Hepatocyte (in vitro differentiated cells): Measurements from ENCODE around the gene CCDC63. TPM values are rescaled to one million over a fixed set of nuclear protein-coding genes. Genes with fewer than 3 reads are reported as not detected.

Experiments used
- DNase-seq: peaks from one replicate; pipeline ENCODE4 v3.0.0-alpha.2; 2016; ENCODE audit warnings: low spot score
- H2AFZ ChIP-seq: fragments of 200-600 bp; sonication (generic); 2 replicates; pipeline ENCODE4 v1.6.0; 2016; ENCODE audit warnings: antibody characterized with exemption, mild to moderate bottlenecking
- H3K27ac ChIP-seq: fragments of 200-600 bp; sonication (generic); 2 replicates; pipeline ENCODE4 v1.5.1; 2016; ENCODE audit warnings: mild to moderate bottlenecking
- H3K27me3 ChIP-seq: fragments of 200-600 bp; sonication (generic); 2 replicates; pipeline ENCODE4 v1.6.1; 2016
- H3K36me3 ChIP-seq: fragments of 200-600 bp; sonication (generic); replicated peaks from 2 replicates; pipeline ENCODE4 v1.5.1; 2016; ENCODE audit warnings: low read depth; ENCODE audit not compliant: insufficient read depth
- H3K4me1 ChIP-seq: fragments of 200-600 bp; sonication (generic); 2 replicates; pipeline ENCODE4 v1.5.1; 2016; ENCODE audit warnings: mild to moderate bottlenecking, moderate library complexity; ENCODE audit not compliant: insufficient read depth
- H3K4me2 ChIP-seq: fragments of 200-600 bp; sonication (generic); 2 replicates; pipeline ENCODE4 v1.6.0; 2016
- H3K4me3 ChIP-seq: fragments of 200-600 bp; sonication (generic); 2 replicates; pipeline ENCODE4 v1.5.1; 2016; ENCODE audit warnings: mild to moderate bottlenecking
- H3K79me2 ChIP-seq: fragments of 200-600 bp; sonication (generic); 2 replicates; pipeline ENCODE4 v1.6.0; 2017; ENCODE audit warnings: mild to moderate bottlenecking
- H3K9me2 ChIP-seq: fragments of 200-600 bp; sonication (generic); replicated peaks from 2 replicates; pipeline ENCODE4 v1.6.0; 2017; ENCODE audit warnings: mild to moderate bottlenecking; ENCODE audit not compliant: insufficient read depth
- H3K9me3 ChIP-seq: fragments of 200-600 bp; sonication (generic); 2 replicates; pipeline ENCODE4 v1.5.1; 2016; ENCODE audit warnings: low read depth, mild to moderate bottlenecking
- H4K20me1 ChIP-seq: fragments of 200-600 bp; sonication (generic); 2 replicates; pipeline ENCODE4 v1.6.0; 2016; ENCODE audit warnings: mild to moderate bottlenecking; ENCODE audit not compliant: insufficient read depth, poor library complexity, severe bottlenecking
- EZH2 ChIP-seq: fragments of 200-600 bp; sonication (generic); IDR thresholded peaks from 2 replicates; pipeline ENCODE4 v1.6.1; 2016; ENCODE audit warnings: antibody characterized with exemption, mild to moderate bottlenecking, borderline replicate concordance
- EZH2phosphoT487 ChIP-seq: fragments of 200-600 bp; sonication (generic); IDR thresholded peaks from one replicate; pipeline ENCODE4 v1.6.1; 2018; ENCODE audit warnings: antibody characterized with exemption, mild to moderate bottlenecking, low read depth, moderate library complexity; ENCODE audit not compliant: unreplicated experiment, severe bottlenecking
- WGBS: methylation state at CpG from one replicate; pipeline ENCODE4 v1.1.6; 2016; ENCODE audit warnings: low lambda C conversion rate; ENCODE audit errors: missing lambda C conversion rate; 5-methylcytosine and 5-hydroxymethylcytosine counted together
- polyA plus RNA-seq: library from polyadenylated mRNA; unstranded; fragments of >200 nt; fragmentation: Nextera tagmentation; extraction: Ambion mirVana; gene quantifications from 2 replicates; pipeline ENCODE4 v1.2.1, GENCODE V29; 2016
- total RNA-seq: library from RNA; depleted of rRNA; stranded (reverse); fragments of >200 nt; gene quantifications from 2 replicates; pipeline ENCODE4 v1.2.3, GENCODE V29; 2014
- TF ChIP-seq, protein P1 (sequence below): fragments of 200-600 bp; sonication (generic); IDR thresholded peaks from 2 replicates; pipeline ENCODE4 v1.5.1; 2016; ENCODE audit warnings: antibody characterized with exemption, mild to moderate bottlenecking; ENCODE audit not compliant: poor library complexity

CCDC63 gene
- total and polyA plus RNA-seq, 2 experiments from 2014 or later, result not detected

DNA sequence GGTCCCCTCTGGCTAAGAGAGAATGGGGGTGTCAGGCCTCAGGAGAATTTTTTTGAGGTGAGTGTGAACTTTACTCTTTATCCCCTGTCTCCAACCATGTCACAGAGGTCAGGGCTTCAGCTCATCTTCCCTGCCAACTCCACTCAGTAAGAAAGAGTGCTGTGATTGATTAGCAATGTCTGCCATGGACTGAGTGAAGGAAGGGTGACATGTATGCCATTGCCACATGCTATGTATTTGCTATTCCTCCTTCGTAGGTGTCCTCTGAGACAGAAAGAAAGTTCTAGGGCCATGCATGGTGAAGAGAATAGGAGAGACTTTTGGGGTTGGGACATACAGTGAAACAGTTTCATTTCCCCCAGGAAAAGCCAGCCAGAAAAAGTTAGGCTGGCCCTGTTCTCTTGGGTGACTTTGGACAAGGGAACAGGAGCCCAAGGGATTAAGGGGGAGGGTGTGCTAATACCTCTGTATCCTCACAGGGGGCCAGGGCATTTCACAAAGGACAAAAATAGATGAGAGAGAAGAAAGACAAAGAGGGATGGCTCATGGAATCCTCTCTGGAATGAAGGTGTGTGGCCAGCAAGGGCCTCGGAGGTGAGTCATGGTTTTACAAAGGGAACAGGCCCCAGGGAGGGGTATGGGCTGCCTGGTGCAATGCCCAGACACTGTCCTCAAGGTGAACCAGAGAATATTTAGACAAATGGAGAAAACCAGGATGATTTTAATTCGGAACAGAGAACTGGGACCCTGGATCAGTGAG, 87.5 kb downstream of the CCDC63 start:
- no peaks in the 10 kb centered on the region for H4K20me1 ChIP-seq
- H3K27ac ChIP-seq, result no peak overlapping the region
- H3K4me1 ChIP-seq, result peaks cover 3% of the 10 kb centered on the region
- peak; percentile 34 for DNase-seq
- 62% methylated on average over 3 of the region's 3 CpGs for WGBS
- no peak overlapping the region for H2AFZ ChIP-seq
- H3K9me2 ChIP-seq, result no peaks in the 10 kb centered on the region
- H3K4me2 ChIP-seq, result no peak overlapping the region
- no peaks in the 10 kb centered on the region for H3K79me2 ChIP-seq
- peaks cover 7% of the 10 kb centered on the region for H3K27me3 ChIP-seq
- no peaks in the 10 kb centered on the region for H3K36me3 ChIP-seq
- no peaks in the 10 kb centered on the region for H3K9me3 ChIP-seq
- TF ChIP-seq EZH2phosphoT487, result no peak
- TF ChIP-seq, protein P1, sequence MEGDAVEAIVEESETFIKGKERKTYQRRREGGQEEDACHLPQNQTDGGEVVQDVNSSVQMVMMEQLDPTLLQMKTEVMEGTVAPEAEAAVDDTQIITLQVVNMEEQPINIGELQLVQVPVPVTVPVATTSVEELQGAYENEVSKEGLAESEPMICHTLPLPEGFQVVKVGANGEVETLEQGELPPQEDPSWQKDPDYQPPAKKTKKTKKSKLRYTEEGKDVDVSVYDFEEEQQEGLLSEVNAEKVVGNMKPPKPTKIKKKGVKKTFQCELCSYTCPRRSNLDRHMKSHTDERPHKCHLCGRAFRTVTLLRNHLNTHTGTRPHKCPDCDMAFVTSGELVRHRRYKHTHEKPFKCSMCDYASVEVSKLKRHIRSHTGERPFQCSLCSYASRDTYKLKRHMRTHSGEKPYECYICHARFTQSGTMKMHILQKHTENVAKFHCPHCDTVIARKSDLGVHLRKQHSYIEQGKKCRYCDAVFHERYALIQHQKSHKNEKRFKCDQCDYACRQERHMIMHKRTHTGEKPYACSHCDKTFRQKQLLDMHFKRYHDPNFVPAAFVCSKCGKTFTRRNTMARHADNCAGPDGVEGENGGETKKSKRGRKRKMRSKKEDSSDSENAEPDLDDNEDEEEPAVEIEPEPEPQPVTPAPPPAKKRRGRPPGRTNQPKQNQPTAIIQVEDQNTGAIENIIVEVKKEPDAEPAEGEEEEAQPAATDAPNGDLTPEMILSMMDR, result no peak
- no peak for TF ChIP-seq EZH2
- no peak overlapping the region for H3K4me3 ChIP-seq

DNA sequence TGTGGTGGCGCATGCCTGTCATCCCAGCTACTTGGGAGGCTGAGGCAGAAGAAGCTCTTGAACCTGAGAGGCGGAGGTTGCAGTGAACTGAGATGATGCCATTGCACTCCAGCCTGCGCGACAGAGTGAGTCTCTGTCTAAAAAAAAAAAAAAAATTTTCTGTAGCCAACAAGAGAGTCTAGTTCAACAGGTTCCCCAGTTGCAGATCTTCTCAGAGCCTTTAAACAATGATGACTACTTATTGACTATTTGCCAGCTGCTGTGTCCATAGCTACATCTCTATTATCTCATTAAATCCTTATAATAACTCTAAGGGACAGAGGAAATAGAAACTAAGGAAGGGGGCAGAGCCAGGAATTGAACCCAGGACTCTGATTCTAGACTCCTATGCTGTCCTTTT, 88.8 kb downstream of the CCDC63 start:
- peaks cover 7% of the 10 kb centered on the region for H3K27me3 ChIP-seq
- TF ChIP-seq EZH2 (no peak), EZH2phosphoT487 (no peak)
- TF ChIP-seq, protein P1, result no peak
- peaks cover 3% of the 10 kb centered on the region for H3K4me1 ChIP-seq
- DNase-seq, result no peak
- H3K27ac ChIP-seq, result no peak overlapping the region
- no peaks in the 10 kb centered on the region for H4K20me1 ChIP-seq
- H3K9me2 ChIP-seq, result no peaks in the 10 kb centered on the region
- H3K36me3 ChIP-seq, result no peaks in the 10 kb centered on the region
- H3K9me3 ChIP-seq, result no peaks in the 10 kb centered on the region
- H3K79me2 ChIP-seq, result no peaks in the 10 kb centered on the region
- H3K4me3 ChIP-seq, result no peak overlapping the region
- no peak overlapping the region for H3K4me2 ChIP-seq
- WGBS, result 100% methylated on average over 4 of the region's 4 CpGs
- no peak overlapping the region for H2AFZ ChIP-seq

DNA sequence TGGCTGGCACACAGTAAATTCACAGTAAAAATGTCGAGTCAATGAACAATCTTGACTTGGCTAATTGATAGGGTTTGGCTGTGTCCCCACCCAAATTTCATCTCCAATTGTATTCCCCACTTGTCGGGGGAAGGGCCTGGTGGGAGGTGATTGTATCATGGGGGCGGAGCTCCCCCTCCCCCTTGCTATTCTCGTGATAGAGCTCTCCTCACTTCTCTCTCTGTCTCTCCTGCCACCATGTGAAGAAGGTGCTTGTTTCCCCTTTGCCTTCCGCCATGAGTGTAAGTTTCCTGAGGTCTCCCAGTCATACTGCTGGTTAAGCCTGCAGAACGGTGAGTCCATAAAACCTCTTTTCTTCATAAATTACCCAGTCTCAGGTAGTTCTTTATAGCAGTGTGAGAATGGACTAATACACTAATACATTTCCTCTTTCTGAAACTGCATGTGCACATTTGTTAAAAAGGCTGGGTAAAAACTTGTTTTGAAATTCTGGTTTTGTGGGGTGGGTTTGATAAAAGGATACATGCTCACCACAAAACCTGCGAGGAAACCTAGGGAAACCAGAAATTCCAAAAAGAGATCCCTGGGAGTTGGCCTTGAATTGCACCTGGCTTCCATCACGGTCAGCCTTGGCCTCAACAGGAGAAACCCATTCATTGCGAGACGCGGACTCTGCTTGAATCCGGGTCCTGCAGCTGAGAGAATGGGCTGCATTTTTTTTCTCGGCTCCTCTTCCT, 89.7 kb downstream of the CCDC63 start:
- Histone ChIP-seq H3K4me2 (no peak overlapping the region), H3K9me3 (no peaks in the 10 kb centered on the region), H3K79me2 (no peaks in the 10 kb centered on the region), H2AFZ (no peak overlapping the region), H3K27ac (no peak overlapping the region), H4K20me1 (no peaks in the 10 kb centered on the region), H3K9me2 (no peaks in the 10 kb centered on the region), H3K4me3 (no peak overlapping the region), H3K36me3 (no peaks in the 10 kb centered on the region), H3K27me3 (peaks cover 7% of the 10 kb centered on the region), H3K4me1 (peaks cover 3% of the 10 kb centered on the region)
- TF ChIP-seq, protein P1, result no peak
- no peak for TF ChIP-seq EZH2
- no peak for TF ChIP-seq EZH2phosphoT487
- WGBS, result 37% methylated on average over 13 of the region's 13 CpGs
- no peak for DNase-seq
